GM12801 (cell line): Measurements from ENCODE around the gene EPYC.

Experiments
- CTCF ChIP-seq: IDR thresholded peaks from one replicate; pipeline ENCODE4 v1.5.1; 2011; ENCODE audit warnings: control low read depth; ENCODE audit not compliant: insufficient read length; ENCODE audit errors: extremely low read depth

The EPYC gene

GRCh38 chr12:90978117-90978770, 26.5 kb downstream of the EPYC start:
- TF ChIP-seq CTCF = no peak

- no peak for TF ChIP-seq CTCF
Observed at GRCh38 chr12:90977224-90977623, 27.5 kb downstream of the EPYC start.

GRCh38 chr12:90974286-90974685, 30.5 kb downstream of the EPYC start:
- TF ChIP-seq CTCF = no peak

GRCh38 chr12:90972226-90972625, 32.5 kb downstream of the EPYC start:
- TF ChIP-seq CTCF = no peak

GRCh38 chr12:90970911-90971310, 33.9 kb downstream of the EPYC start:
- no peak for TF ChIP-seq CTCF

- no peak for TF ChIP-seq CTCF
Observed at GRCh38 chr12:90970471-90970870, 34.3 kb downstream of the EPYC start.

GRCh38 chr12:90969851-90970250, 34.9 kb downstream of the EPYC start:
- TF ChIP-seq CTCF = no peak
